ENCODE data around the gene OR10G4.

GRCh38 chr11:124052966-124053365, 40.2 kb downstream of the OR10G4 start:
- TF ChIP-seq EZH2 (IDR thresholded peaks at IDR 0.05), result no peak
- no peak for TF ChIP-seq FOXP2 (optimal IDR thresholded peaks at IDR 0.05; ENCODE audit: control extremely low read depth, extremely low read length, insufficient read depth)
- TF ChIP-seq POLR2AphosphoS5 (IDR thresholded peaks at IDR 0.05; ENCODE audit: borderline replicate concordance, low read depth, low read length), result no peak
